Bronchial epithelial cell (primary cell): Measurements from ENCODE around the gene FBXO11. TPM values are rescaled to one million over a fixed set of nuclear protein-coding genes. Genes with fewer than 3 reads are reported as not detected.
A peak's percentile ranks its signal among the peaks of the same experiment; 100 is the strongest.

Experiments used
- DNase-seq: peaks from one replicate; pipeline ENCODE4 v3.0.0-alpha.2; 2010; ENCODE audit warnings: low read depth
- FAIRE-seq: peaks from 2 replicates; lab custom pipeline; 2011; peaks lifted over from hg19 to GRCh38; lab: Jason Lieb, UNC
- H3K27me3 ChIP-seq: 2 replicates; pipeline ENCODE4 v1.5.1; 2011; ENCODE audit warnings: low read length; ENCODE audit not compliant: control insufficient read depth, insufficient read depth
- H3K36me3 ChIP-seq: 2 replicates; pipeline ENCODE4 v1.5.1; 2011; ENCODE audit warnings: low read length; ENCODE audit not compliant: control insufficient read depth, insufficient read depth
- H3K4me3 ChIP-seq: 2 replicates; pipeline ENCODE4 v1.5.1; 2011; ENCODE audit warnings: mild to moderate bottlenecking, low read depth, low read length, control low read depth
- total RNA-seq: library from RNA; depleted of rRNA; stranded (reverse); fragments of >200 nt; gene quantifications from 2 replicates; pipeline ENCODE4 v1.2.1, GENCODE V29; 2014
- TF ChIP-seq, protein P1 (sequence below): IDR thresholded peaks from 2 replicates; pipeline ENCODE4 v1.5.1; 2011; ENCODE audit warnings: mild to moderate bottlenecking, moderate library complexity, low read length, control low read depth, inconsistent platforms; ENCODE audit not compliant: insufficient read depth, severe bottlenecking

The FBXO11 gene
- total RNA-seq, 1 donor from 2014 or later: 39.8 TPM

DNA sequence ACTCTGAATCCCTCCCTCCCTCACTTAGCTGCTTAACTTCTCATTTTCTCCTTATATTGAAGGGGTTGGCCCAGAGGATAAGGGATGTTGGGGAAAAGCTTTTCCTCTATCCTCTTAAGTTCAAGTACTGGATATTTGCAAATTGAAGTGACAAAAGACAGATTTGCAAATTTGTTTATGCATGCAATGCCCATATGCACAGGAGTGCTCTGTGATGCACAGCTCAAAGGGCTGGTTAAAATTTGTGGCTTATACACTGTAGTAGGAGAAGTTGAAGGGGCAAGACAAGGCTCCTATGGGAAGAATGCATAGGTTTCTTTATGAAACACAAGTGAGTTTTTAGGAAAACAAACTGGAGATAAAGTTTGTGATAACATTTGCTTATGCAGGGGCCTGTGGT lies 131.7 kb downstream of the FBXO11 start:
- FAIRE-seq (no peak), DNase-seq (no peak)
- no peaks in the 10 kb centered on the region for H3K27me3 ChIP-seq
- H3K4me3 ChIP-seq: no peak overlapping the region
- TF ChIP-seq, protein P1, sequence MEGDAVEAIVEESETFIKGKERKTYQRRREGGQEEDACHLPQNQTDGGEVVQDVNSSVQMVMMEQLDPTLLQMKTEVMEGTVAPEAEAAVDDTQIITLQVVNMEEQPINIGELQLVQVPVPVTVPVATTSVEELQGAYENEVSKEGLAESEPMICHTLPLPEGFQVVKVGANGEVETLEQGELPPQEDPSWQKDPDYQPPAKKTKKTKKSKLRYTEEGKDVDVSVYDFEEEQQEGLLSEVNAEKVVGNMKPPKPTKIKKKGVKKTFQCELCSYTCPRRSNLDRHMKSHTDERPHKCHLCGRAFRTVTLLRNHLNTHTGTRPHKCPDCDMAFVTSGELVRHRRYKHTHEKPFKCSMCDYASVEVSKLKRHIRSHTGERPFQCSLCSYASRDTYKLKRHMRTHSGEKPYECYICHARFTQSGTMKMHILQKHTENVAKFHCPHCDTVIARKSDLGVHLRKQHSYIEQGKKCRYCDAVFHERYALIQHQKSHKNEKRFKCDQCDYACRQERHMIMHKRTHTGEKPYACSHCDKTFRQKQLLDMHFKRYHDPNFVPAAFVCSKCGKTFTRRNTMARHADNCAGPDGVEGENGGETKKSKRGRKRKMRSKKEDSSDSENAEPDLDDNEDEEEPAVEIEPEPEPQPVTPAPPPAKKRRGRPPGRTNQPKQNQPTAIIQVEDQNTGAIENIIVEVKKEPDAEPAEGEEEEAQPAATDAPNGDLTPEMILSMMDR: no peak
- no peaks in the 10 kb centered on the region for H3K36me3 ChIP-seq

DNA sequence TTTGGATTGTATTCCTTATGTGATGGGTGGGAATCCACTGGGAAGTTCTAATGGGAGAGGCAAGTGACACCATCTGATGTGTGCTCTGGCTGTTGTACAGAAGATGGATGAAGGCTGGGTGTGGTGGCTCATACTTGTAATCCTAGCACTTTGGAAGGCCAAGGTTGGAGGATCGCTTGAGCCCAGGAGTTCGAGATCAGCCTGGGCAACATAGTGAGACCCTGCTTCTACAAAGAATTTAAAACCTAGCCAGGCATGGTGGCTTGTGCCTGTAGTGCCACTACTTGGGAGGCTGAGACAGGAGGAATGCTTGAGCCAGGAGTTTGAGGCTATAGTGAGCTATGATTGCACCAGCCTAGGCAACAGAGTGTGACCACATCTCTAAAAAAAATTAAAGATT lies 134.0 kb downstream of the FBXO11 start:
- no peak overlapping the region for H3K4me3 ChIP-seq
- no peaks in the 10 kb centered on the region for H3K36me3 ChIP-seq
- FAIRE-seq (no peak), DNase-seq (no peak)
- TF ChIP-seq, protein P1: no peak
- H3K27me3 ChIP-seq: no peaks in the 10 kb centered on the region

DNA sequence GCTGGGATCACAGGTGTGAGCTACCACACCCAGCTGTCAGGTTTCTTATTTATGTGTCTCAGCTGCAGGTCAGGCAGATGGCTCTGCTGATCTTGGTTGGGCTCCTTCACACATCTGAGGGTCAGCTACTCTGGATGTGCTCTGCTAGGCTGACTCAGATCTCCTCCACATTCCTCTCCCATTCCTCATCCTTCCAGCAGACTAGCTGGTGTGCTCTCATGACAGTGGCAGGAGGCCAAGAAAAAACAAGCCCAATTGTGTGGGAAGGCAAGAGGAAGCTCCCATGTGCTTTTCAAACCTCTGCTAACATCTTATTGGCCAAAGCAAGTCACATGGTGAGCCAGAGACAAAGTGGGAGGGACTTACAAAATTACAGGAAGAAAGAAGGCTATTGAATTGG lies 135.1 kb downstream of the FBXO11 start:
- DNase-seq (peak; percentile 98), FAIRE-seq (no peak)
- Histone ChIP-seq H3K4me3 (no peak overlapping the region), H3K27me3 (no peaks in the 10 kb centered on the region), H3K36me3 (no peaks in the 10 kb centered on the region)
- TF ChIP-seq, protein P1: no peak

DNA sequence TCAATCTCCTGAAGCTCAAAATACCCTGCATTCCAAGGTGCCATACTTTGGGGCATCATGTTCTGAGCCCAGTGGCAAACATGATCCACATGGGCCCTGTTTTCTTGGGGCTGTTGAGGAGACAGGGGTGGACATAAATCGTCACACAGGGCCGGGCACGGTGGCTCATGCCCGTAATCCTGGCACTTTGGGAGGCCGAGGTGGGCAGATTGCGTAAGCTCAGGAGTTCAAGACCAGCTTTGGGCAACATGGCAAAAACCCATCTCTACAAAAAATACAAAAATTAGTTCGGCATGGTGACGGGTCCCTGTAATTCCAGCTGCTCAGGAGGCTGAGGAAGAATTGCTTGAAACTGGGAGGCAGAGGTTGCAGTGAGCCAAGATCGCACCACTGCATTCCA lies 137.0 kb downstream of the FBXO11 start:
- TF ChIP-seq, protein P1: no peak
- no peaks in the 10 kb centered on the region for H3K36me3 ChIP-seq
- no peak overlapping the region for H3K4me3 ChIP-seq
- no peak for FAIRE-seq
- DNase-seq: no peak
- no peaks in the 10 kb centered on the region for H3K27me3 ChIP-seq

DNA sequence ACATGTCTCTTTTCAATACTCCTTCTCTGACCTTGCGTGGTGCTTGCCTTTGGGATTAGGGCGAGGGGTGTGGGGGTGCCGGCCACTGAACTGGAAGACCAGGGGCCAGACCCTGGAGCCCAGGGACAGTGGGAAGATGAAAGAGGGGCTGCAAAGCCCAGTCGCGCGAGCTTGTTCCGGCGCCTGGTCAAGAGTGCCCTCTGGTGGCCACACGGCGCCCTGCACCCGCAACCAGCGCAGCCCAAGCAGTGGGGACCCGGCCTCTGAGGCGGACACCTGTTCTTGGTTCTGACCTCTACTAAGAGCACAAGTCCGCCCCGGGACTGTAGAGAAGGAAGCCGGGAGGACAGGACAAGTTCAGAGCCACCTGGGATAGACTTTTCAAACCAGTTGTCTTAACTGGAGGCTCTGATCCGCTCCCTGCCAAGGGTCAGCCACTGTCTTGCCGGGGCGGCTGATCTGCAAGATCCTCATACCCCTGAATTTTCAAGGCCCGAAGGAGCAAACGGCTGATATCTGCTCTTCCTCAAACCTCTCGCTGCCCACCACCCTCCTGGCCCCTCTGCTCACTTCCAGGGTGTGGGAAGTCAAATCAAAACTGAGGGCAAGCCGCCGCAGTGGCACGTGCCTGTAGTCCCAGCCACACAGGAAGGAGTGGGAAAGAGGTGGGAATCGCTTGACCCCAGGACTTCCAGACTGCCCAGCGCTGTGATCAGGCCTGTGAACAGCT lies 138.3 kb downstream of the FBXO11 start:
- no peak for FAIRE-seq
- TF ChIP-seq, protein P1: peak; percentile 99
- DNase-seq: peak; percentile 16
- Histone ChIP-seq H3K27me3 (no peaks in the 10 kb centered on the region), H3K36me3 (no peaks in the 10 kb centered on the region), H3K4me3 (no peak overlapping the region)

DNA sequence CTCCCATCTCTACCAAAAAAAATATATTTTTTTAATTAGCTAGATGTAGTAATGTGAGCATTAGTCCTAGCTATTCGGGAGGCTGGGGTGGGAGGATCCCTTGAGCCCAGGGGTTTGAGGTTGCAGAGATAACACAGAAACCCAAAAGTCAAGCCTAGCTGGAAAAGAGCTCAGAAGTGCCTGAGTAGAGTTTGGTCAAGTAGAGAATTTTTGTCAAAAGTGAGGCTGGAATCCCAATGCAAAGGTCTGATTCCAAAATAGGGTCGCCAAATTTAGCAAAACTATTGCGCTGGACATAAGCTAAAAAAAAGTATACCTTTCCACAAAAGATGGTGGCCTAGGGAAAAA lies 138.8 kb downstream of the FBXO11 start:
- TF ChIP-seq, protein P1: no peak
- Histone ChIP-seq H3K4me3 (no peak overlapping the region), H3K27me3 (no peaks in the 10 kb centered on the region), H3K36me3 (no peaks in the 10 kb centered on the region)
- DNase-seq (no peak), FAIRE-seq (no peak)
